HG03439 (cell line): Measurements from ENCODE around the gene RASSF1.

Experiments
- ATAC-seq: cut with Tn5 transposase; IDR thresholded peaks from one replicate; pipeline ENCODE4 v1.9.1; 2021; ENCODE audit warnings: mild to moderate bottlenecking, moderate library complexity; ENCODE audit not compliant: unreplicated experiment

Gene RASSF1

GRCh38 chr3:50345008-50345407 lies 4.4 kb upstream of the RASSF1 start:
- no peak for ATAC-seq

DNA sequence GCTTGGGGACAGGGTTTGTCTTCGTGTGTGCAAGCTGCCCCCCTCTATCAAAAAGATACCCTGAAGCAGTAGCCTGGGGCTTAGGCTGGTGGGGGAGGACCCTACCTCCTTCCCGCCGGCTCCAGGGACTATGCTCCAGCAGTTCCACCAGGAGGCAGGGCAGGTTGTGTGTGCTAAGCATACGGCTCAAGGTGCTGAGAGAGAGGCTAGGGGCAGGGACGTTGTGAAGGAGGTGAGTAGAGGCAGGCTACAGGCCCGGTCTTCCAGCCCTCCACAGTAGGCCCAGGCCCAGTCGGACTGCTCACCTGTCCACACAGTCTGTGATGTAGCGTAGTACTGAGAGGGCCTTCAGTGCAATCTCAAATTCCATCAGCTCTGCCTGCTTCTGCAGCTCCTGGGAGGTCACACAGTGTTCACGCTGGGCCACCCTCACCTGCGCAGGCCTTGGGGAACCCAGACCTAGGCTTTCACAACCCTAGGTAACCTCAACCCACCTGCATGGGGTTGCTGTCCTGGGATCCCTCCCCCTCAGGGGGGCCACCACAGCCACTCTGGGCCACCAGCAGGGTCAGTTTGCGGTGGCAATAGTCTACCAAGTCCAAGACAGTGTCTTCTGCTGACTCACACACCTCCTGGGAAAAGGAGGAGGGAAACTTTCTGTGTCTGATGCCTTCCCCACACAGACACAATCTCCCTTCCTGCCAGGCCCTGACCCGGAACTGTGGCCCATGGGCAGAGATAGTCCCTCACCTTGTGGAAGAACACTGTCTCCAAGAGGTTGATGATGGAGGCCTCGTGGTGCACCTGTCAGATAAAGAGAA lies 2.4 kb upstream of the RASSF1 start:
- no peak for ATAC-seq

GRCh38 chr3:50341996-50342650 lies 1.5 kb upstream of the RASSF1 start:
- no peak for ATAC-seq

DNA sequence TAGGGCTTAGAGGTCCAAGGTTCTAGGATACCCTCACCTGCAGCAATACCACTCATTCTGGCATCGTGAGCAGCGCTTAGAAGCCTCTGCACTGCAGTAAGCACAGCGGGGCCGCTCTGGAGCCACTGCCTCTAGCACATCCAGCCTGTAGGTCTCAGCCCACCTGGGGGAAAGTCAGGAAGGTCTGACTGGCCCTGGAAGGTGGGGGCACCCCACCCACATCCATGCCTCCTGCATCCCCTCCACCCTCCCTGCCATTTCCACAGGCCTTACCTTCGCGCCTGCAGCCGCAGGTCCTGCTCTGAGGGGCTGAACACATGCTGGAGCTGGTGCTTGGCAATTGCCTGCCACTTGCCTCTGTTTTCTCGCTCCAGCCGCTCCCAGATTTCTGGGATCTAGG lies 901 bp upstream of the RASSF1 start:
- ATAC-seq: no peak

GRCh38 chr3:50340147-50340447 lies 539 bp downstream of the RASSF1 start:
- no peak for ATAC-seq

DNA sequence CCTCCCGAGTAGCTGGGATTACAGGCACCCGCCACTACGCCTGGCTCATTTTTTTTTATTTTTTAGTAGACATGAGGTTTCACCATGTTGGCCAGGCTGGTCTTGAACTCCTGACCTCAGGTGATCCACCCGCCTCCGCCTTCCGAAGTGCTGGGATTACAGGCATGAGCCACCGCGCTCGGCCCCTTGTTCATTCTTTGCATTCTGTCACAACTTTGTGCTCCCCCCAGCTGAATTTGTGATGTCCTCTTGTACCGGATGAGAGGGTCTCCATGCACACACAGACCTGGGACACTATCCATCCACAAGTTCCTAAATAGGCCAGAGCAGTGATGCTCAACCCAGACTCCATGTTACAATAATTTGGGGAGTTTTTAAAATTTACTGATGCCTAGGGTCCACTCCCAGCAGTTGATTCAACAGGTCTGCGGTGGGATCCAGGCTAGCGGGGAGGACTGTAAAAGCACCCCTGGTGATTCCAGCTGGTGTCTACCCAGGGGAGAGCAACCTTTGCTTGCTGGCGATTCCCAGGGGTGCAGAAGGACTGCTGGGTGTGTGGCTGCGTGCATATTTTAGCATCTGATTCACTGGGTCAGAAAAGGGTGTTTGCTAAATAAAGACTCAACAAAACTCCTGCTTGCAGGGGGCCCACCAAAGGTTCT lies 1.0 kb downstream of the RASSF1 start:
- ATAC-seq: no peak

GRCh38 chr3:50338965-50339364 lies 1.7 kb downstream of the RASSF1 start:
- ATAC-seq: no peak

DNA sequence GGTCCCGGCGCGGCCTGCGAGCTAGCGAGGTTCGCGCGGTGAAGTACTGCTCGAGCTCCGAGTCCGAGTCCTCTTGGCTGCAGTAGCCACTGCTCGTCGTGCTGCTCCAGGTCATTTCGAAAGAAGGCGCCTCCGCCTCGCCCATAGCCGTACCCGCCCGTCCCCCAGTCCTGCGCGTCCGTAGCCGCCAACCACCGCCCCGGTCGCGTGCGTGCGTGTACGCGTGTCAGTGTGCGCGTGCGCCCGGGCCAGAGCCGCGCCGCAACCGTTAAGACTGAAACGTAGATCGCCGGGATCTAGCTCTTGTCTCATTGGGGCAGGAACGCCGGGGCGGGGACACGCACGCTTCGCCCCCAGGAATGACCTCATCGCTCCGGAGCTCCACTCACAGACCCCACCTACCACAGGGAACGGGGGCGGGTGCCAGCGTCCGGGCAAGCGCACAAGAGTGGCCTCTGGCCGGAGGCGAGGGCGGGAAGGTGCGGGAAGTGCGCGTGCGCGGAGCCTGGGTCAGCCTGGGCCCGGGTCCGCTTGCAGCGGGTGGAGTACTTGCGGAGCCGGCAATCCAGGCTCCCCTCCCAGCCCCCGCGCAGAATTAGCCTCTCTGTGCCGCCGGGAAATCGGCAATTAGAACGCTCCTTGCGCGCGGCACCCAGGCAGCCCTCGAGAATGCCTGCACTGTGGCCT lies 3.3 kb downstream of the RASSF1 start:
- ATAC-seq: peak; percentile 76

DNA sequence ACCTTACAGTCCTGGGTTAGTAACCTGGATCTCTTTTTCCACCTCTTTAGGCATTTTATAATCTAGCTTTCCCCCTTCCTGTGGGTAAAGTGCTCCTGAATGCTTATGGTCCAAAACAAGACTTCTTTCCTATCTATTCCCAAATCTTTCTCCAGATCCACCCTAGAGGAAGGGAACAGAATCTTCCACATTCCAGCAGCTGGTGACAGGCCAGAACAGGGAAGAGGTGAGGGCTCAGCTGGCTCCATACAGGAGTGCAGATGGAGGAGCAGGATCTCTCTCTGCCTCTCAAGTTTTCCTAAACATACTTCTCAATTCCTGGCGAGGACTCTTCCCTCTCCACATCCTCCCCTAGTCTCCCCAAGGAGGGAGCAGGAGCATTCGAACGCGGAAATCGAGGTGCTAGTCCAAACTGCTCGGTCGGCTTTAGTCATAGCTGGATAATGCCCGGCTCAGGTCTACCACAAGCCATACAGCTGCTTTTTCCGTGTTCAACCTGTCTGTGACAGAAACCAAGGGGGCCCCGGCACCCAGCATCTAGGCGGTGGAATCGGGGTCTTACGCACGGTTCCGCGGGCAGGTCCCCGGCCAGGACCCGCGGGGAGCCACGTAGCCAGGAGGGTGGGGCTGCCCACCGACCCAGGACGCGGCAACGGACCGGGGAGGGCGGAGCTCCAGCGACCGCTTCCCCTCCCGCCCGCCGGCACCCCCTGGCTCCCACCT lies 4.0 kb downstream of the RASSF1 start:
- peak; percentile 31 for ATAC-seq

GRCh38 chr3:50334339-50335075 lies 6.1 kb downstream of the RASSF1 start:
- no peak for ATAC-seq

DNA sequence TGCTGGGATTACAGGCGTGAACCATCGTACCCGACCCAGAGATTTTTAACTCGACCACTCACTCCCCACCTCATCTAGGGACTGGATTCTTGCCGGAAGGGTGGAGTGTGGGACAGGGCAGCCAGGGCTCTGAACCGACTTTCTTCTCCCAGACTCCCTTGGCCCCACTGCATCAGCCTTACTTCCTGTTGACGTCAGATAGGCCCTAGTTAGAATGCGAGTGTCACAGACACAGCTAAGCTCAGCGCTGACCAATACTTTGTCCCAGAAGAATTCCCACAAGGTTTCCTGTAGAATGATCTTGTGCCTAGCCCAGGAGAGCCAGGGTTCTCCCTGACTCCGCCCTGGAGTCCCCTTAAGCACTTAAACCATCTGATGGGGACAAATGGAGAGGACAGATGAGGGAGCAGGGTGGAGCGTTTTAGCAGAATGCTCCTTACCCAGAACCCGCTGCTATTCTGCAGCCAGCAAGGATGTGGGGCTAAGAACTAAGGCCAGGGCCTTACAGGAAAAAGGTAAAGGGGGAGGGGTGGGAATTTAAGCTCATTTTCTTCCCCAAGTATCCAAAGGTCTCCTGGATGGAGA lies 6.8 kb downstream of the RASSF1 start:
- ATAC-seq: no peak

- ATAC-seq: no peak
Observed at GRCh38 chr3:50331364-50331907, 9.2 kb downstream of the RASSF1 start.

DNA sequence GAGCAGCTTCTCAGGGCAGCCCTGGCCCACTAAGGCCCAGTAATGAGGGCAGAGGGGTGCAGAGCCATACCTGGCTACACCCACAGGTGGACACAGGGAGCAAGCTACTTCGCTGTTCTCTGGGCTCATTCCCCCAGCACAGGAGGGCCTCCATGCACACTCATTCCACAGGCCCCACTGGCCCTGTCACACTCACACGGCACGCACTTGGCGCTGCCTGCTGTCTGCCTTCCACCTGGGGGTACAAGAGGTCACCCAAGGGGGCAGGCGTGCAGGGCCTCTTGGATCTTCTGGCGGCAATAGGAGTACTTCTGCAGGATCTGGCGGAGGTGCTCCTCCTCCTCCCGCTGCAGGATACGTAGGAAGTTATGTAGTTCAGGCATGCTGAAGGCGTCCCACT lies 10.3 kb downstream of the RASSF1 start:
- no peak for ATAC-seq

- ATAC-seq: peak; percentile 76
Observed at GRCh38 chr3:50327943-50328691, 12.5 kb downstream of the RASSF1 start, which contains the start of gene TUSC2. Gene TUSC2 (minus strand): TSS chr3:50328223. CDS start chr3:50328099, 124 bp downstream.

- no peak for ATAC-seq
Observed at GRCh38 chr3:50327129-50327528, 13.5 kb downstream of the RASSF1 start.

DNA sequence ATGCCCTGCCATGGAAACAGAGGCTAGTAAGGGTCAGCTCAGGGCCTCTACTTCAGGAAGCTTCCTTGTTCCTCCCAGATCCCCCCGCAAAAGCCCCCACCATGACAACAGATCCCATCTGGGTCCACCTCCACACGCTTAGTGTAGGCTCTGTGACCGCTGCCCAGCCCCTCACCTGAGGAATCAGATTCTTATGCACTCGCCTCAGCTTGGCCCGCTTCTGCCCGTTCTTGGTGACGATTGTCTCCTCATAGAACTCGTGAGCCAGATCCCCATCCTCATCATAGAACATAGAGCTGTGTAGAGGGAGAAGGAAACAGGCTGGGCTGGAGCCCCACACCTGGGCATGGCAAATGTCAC lies 14.5 kb downstream of the RASSF1 start:
- ATAC-seq: no peak

GRCh38 chr3:50325497-50326181 lies 15.0 kb downstream of the RASSF1 start:
- ATAC-seq: no peak

- no peak for ATAC-seq
Observed at GRCh38 chr3:50325113-50325480, 15.5 kb downstream of the RASSF1 start.
